GM12801 (cell line): ENCODE data around the gene NOL9.

Experiments
- CTCF ChIP-seq: IDR thresholded peaks from one replicate; pipeline ENCODE4 v1.5.1; 2011; ENCODE audit warnings: control low read depth; ENCODE audit not compliant: insufficient read length; ENCODE audit errors: extremely low read depth

NOL9 gene

DNA sequence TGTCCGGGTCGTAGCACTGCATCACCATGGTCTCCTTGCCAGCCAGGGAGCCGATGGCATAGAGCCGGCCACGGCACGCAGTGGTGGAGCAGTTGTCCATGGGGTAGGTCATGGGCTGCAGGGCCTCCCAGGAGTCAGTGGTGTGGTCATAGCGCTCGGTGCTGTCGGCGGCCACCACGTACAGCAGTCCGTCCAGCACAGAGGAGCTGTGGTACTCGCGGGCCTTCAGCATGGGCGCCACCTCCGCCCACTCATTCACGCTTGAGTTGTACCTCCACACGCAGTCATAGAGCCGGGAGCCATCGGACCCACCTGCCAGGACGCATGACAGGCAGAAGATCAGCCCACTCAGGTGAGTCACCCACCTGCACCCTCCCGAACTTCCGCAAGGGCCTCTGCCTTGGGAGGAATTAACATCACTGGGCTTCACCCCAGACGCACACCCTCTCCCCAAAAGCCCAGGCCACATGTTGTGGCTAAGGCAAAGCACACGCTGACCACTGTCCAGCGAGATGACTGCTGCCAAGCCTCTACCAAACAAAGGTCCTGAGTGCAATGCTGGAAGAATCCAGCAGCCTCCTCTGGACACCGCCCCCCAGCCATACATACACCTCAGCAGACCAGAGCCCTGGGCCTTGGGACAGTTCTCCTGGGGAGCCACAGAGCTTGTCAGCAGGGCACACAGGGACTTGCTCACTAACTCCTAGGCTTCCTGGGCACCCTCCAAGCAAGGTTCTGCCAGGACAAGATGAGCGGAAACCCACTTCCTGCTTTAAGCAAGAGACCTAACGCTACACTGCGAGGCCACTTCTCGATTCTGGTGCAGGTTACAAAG lies 45.0 kb upstream of the NOL9 start:
- no peak for TF ChIP-seq CTCF

DNA sequence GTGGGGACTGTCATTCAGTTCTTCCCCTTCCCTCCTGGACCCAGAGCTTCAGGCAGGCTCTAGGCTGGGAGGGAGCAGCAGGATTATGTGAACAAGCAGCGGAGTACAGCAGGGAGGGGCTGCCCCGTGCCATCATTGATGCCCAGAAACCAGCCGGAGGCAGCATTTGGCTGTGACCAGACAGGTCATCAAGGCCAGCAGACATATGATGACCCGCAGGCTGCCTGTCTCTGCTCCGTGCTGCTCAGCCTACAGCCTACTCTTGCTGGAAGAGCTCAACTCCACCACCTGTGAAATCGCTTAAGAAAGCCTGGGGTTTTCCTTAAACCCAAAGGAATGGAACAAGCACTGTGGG lies 43.4 kb upstream of the NOL9 start:
- no peak for TF ChIP-seq CTCF

GRCh38 chr1:6596886-6597776 lies 42.8 kb upstream of the NOL9 start:
- TF ChIP-seq CTCF, result no peak

DNA sequence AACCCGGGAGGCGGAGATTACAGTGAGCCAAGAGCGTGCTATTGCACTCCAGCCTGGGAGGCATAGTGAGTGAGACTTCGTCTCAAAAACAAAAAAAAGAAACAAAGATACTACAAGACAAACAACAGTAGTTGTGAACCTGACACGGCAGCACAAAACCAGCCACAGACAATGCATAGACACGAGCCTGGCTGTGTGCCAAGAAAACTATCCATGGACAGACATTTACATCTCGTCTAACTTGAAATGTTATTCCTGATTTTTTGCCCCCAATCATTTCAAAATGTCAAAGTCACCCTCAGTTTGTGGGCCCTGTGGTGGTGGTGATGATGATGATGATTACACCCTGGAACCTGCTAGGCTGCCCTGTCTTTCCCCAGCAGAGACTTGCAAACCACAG lies 42.0 kb upstream of the NOL9 start:
- no peak for TF ChIP-seq CTCF

- TF ChIP-seq CTCF, result no peak
These were observed 40.8 kb upstream of the NOL9 start for GRCh38 chr1:6594977-6595740.

DNA sequence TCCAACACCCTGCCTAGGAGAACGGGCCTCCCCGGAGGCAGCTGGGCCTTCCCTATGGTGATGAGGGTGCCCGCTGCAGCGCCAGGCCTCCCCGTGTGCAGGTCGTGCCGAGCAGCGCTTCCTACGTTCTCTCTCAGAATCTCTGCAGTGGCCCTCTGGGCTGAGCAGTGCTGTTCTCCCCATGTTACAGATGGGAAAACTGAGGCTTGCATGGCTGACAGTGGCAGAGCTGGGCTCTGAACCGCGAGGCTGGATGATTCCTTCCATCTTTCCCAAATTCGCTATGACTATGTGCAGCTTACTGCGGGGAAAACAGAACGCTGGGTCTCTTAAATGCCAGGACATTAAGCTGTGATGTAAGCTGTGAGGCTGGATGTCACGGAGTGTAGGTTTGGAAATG lies 39.5 kb upstream of the NOL9 start:
- no peak for TF ChIP-seq CTCF
